HTERT RPE-1 (cell line): ENCODE results near the gene PTPRR.
"Not testable (repeated sequence)": the region's sequence is repeated elsewhere in the genome, so short reads cannot be mapped to it uniquely, and the experiment has no call there.

Experiments used
- in situ Hi-C: fragments of 300-500 bp; cut with MboI; formaldehyde crosslinking; loops from 4 replicates; pipeline ENCODE4 v1.14.3; 2020; ENCODE audit warnings: low sequenced_read_pairs

Gene PTPRR

GRCh38 chr12:70752327-70752726, 168.2 kb downstream of the PTPRR start:
- in situ Hi-C loops, result no loop called here

GRCh38 chr12:70749931-70750330, 170.6 kb downstream of the PTPRR start:
- in situ Hi-C loops, result no loop called here

- in situ Hi-C loops, result no loop called here
Measured at GRCh38 chr12:70748809-70749208, 171.7 kb downstream of the PTPRR start.

GRCh38 chr12:70747445-70748260, 172.9 kb downstream of the PTPRR start:
- in situ Hi-C loops, result no loop called here

GRCh38 chr12:70745048-70745447, 175.5 kb downstream of the PTPRR start:
- in situ Hi-C loops, result no loop called here

GRCh38 chr12:70744178-70744577, 176.4 kb downstream of the PTPRR start:
- in situ Hi-C loops, result no loop called here

- in situ Hi-C loops, result no loop called here
Measured at GRCh38 chr12:70741256-70741655, 179.3 kb downstream of the PTPRR start.

GRCh38 chr12:70739756-70740155, 180.8 kb downstream of the PTPRR start:
- in situ Hi-C loops, result no loop called here

- in situ Hi-C loops, result no loop called here
Measured at GRCh38 chr12:70736351-70737133, 184.0 kb downstream of the PTPRR start.

GRCh38 chr12:70735197-70735596, 185.3 kb downstream of the PTPRR start:
- in situ Hi-C loops, result not testable (repeated sequence)

- in situ Hi-C loops, result no loop called here
Measured at GRCh38 chr12:70733385-70733784, 187.2 kb downstream of the PTPRR start.

GRCh38 chr12:70732287-70732686, 188.3 kb downstream of the PTPRR start:
- in situ Hi-C loops, result no loop called here

- in situ Hi-C loops, result no loop called here
Measured at GRCh38 chr12:70730675-70731180, 189.8 kb downstream of the PTPRR start.

GRCh38 chr12:70724444-70724843, 196.1 kb downstream of the PTPRR start:
- in situ Hi-C loops, result loop anchor here (25.0 kb wide), 1 partner anchor 137 kb away; no protein-coding TSS in a partner anchor

- in situ Hi-C loops, result loop anchor here (25.0 kb wide), 1 partner anchor 135 kb away; no protein-coding TSS in a partner anchor
Measured at GRCh38 chr12:70722584-70723343, 197.8 kb downstream of the PTPRR start.

GRCh38 chr12:70721656-70722357, 198.7 kb downstream of the PTPRR start:
- in situ Hi-C loops, result loop anchor here (25.0 kb wide), 1 partner anchor 135 kb away; no protein-coding TSS in a partner anchor

GRCh38 chr12:70721216-70721615, 199.3 kb downstream of the PTPRR start:
- in situ Hi-C loops, result loop anchor here (25.0 kb wide), 1 partner anchor 134 kb away; no protein-coding TSS in a partner anchor

GRCh38 chr12:70719672-70720420, 200.7 kb downstream of the PTPRR start:
- in situ Hi-C loops, result loop anchor here (25.0 kb wide), 1 partner anchor 133 kb away; no protein-coding TSS in a partner anchor

- in situ Hi-C loops, result loop anchor here (25.0 kb wide), 1 partner anchor 132 kb away; no protein-coding TSS in a partner anchor
Measured at GRCh38 chr12:70719071-70719470, 201.5 kb downstream of the PTPRR start.
